ENCODE measurements around the gene DISC1. TPM values are rescaled to one million over a fixed set of nuclear protein-coding genes. Genes with fewer than 3 reads are reported as not detected.
"Not testable (repeated sequence)": the region's sequence is repeated elsewhere in the genome, so short reads cannot be mapped to it uniquely, and the experiment has no call there.

Gene DISC1
- total RNA-seq, 2 experiments from 2014 or later, result 4.8 to 5.0 TPM

GRCh38 chr1:231964961-231965360, 338.4 kb downstream of the DISC1 start:
- no peak for DNase-seq
- no peak overlapping the region for H3K27ac Mint-ChIP-seq
- intact Hi-C loops (cut with micrococcal nuclease), result no loop called here
- H3K27me3 Mint-ChIP-seq (ENCODE audit: low read depth), result no peaks in the 10 kb centered on the region
- CTCF ChIA-PET, result no interaction called here
- H3K36me3 Mint-ChIP-seq (ENCODE audit: low read depth), result peaks cover 22% of the 10 kb centered on the region
- peaks cover 3% of the 10 kb centered on the region for H3K9me3 Mint-ChIP-seq
- no peaks in the 10 kb centered on the region for H3K4me1 Mint-ChIP-seq (ENCODE audit: low read depth)
- H3K4me3 Mint-ChIP-seq, result no peak overlapping the region

DNA sequence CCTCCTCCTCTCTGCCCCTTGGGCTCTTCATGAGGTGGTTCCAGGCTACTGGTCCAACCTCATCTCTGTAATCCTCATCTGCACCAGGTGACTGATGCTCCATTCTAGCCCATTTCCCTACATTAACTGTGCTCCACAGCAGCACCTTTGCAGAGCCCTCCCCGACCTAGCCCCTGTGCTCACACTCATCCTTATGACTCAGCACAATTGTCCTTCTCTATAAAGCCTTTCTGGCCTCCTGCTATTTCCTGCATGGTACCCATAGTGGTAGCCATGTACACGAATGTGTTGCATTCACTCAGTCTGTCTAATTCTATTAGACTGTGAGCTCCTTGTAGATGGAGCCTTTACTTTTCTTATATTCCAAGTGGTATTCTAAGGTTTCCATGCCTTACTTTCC, 339.0 kb downstream of the DISC1 start:
- H3K4me3 Mint-ChIP-seq, result no peak overlapping the region
- H3K4me1 Mint-ChIP-seq (ENCODE audit: low read depth), result no peaks in the 10 kb centered on the region

GRCh38 chr1:231966983-231967382, 340.4 kb downstream of the DISC1 start:
- Mint-ChIP-seq H3K27me3 (ENCODE audit: low read depth) (no peaks in the 10 kb centered on the region), H3K4me3 (no peak overlapping the region), H3K27ac (no peak overlapping the region), H3K4me1 (ENCODE audit: low read depth) (no peaks in the 10 kb centered on the region), H3K9me3 (peaks cover 3% of the 10 kb centered on the region), H3K36me3 (ENCODE audit: low read depth) (peaks cover 22% of the 10 kb centered on the region)
- intact Hi-C loops (cut with micrococcal nuclease), result no loop called here
- CTCF ChIA-PET, result no interaction called here
- DNase-seq, result no peak

More for the DNA sequence above, 339.0 kb downstream of the DISC1 start:
- Mint-ChIP-seq H3K9me3 (peaks cover 3% of the 10 kb centered on the region), H3K27me3 (ENCODE audit: low read depth) (no peaks in the 10 kb centered on the region), H3K27ac (no peak overlapping the region), H3K36me3 (ENCODE audit: low read depth) (peaks cover 26% of the 10 kb centered on the region)
- CTCF ChIA-PET, result no interaction called here
- intact Hi-C loops (cut with micrococcal nuclease), result no loop called here
- no peak for DNase-seq

GRCh38 chr1:231969076-231969475, 342.5 kb downstream of the DISC1 start:
- no peak for DNase-seq
- H3K4me3 Mint-ChIP-seq, result no peak overlapping the region
- peaks cover 3% of the 10 kb centered on the region for H3K9me3 Mint-ChIP-seq
- CTCF ChIA-PET, result interaction anchor here (0.5 to 0.6 kb wide), 2 partner anchors 17 to 243 kb away, joined by 3 read pairs; no protein-coding TSS in a partner anchor
- peaks cover 2% of the 10 kb centered on the region for H3K4me1 Mint-ChIP-seq (ENCODE audit: low read depth)
- no peaks in the 10 kb centered on the region for H3K27me3 Mint-ChIP-seq (ENCODE audit: low read depth)
- intact Hi-C loops (cut with micrococcal nuclease), result no loop called here
- no peak overlapping the region for H3K27ac Mint-ChIP-seq
- H3K36me3 Mint-ChIP-seq (ENCODE audit: low read depth), result peaks cover 21% of the 10 kb centered on the region

DNA sequence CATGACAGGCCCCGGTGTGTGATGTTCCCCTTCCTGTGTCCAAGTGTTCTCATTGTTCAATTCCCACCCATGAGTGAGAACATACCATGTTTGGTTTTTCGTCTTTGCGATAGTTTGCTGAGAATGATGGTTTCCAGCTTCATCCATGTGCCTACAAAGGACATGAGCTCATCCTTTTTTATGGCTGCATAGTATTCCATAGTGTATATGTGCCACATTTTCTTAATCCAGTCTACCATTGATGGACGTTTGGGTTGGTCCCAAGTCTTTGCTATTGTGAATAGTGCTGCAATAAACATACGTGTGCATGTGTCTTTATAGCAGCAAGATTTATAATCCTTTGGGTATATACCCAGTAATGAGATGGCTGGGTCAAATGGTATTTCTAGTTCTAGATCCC, 343.2 kb downstream of the DISC1 start:
- H3K27ac Mint-ChIP-seq; H3K4me1 Mint-ChIP-seq (ENCODE audit: low read depth); H3K4me3 Mint-ChIP-seq; DNase-seq; CTCF ChIA-PET; H3K27me3 Mint-ChIP-seq (ENCODE audit: low read depth); H3K9me3 Mint-ChIP-seq: not testable (repeated sequence)
- intact Hi-C loops (cut with micrococcal nuclease), result loop anchor here (5.0 kb wide), 1 partner anchor 102 kb away; no protein-coding TSS in a partner anchor
- H3K36me3 Mint-ChIP-seq (ENCODE audit: low read depth), result peaks cover 20% of the 10 kb centered on the region

DNA sequence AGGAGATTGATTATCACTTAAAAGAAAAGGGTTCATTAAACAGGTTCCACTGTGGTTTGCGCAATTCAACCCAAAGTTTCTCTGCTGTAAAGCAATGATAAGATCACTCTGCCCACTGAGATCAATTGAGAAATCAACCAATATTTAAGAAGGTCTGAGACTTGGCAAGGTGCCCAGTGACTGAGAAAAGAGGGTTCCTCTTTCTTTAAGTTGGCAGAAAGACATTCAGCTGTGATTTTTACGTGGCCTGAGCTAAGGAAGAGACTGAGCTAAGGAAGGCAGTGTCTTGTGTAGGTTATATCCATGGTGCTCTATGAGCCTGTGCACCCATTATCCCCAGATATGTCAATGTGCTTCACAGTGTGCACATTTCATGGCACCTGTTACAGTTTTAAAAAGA, 344.1 kb downstream of the DISC1 start:
- intact Hi-C loops (cut with micrococcal nuclease), result loop anchor here (5.0 kb wide), 1 partner anchor 103 kb away; no protein-coding TSS in a partner anchor
- H3K4me3 Mint-ChIP-seq, result no peak overlapping the region
- no peak overlapping the region for H3K27ac Mint-ChIP-seq
- H3K9me3 Mint-ChIP-seq, result peaks cover 6% of the 10 kb centered on the region
- DNase-seq, result no peak
- peaks cover 2% of the 10 kb centered on the region for H3K4me1 Mint-ChIP-seq (ENCODE audit: low read depth)
- no peaks in the 10 kb centered on the region for H3K27me3 Mint-ChIP-seq (ENCODE audit: low read depth)
- CTCF ChIA-PET, result interaction anchor here (1.0 kb wide), 1 partner anchor 46 kb away, joined by 3 read pairs; no protein-coding TSS in a partner anchor
- peaks cover 22% of the 10 kb centered on the region for H3K36me3 Mint-ChIP-seq (ENCODE audit: low read depth)

- Mint-ChIP-seq H3K9me3 (peaks cover 10% of the 10 kb centered on the region), H3K36me3 (ENCODE audit: low read depth) (peaks cover 22% of the 10 kb centered on the region), H3K4me3 (no peak overlapping the region), H3K4me1 (ENCODE audit: low read depth) (peaks cover 2% of the 10 kb centered on the region), H3K27ac (no peak overlapping the region), H3K27me3 (ENCODE audit: low read depth) (no peaks in the 10 kb centered on the region)
- no peak for DNase-seq
- intact Hi-C loops (cut with micrococcal nuclease), result loop anchor here (5.0 kb wide), 1 partner anchor 104 kb away; no protein-coding TSS in a partner anchor
- CTCF ChIA-PET, result interaction anchor here (0.9 to 1.0 kb wide), 2 partner anchors 32 to 45 kb away, joined by 3 read pairs; no protein-coding TSS in a partner anchor
These were observed 345.0 kb downstream of the DISC1 start for GRCh38 chr1:231971397-231972110.

DNA sequence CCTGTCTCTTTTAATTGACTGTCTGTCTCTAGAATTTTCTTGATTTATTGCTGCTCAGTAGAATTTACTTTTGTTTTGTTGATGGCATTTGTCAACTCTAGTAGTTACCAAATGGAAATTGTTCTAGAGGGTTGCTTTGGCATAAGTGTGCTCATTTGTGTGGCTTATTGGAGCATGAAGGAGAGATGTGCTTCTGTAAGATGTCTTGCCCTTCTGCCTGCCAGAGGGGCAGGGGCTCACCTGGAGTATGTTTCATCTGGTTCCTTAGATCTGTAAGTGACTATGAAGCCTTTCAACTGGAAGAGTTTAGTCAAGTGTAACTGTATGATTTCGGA, 345.5 kb downstream of the DISC1 start:
- CTCF ChIA-PET, result interaction anchor here (0.9 kb wide), 1 partner anchor 33 kb away, joined by 3 read pairs; no protein-coding TSS in a partner anchor
- no peak overlapping the region for H3K27ac Mint-ChIP-seq
- H3K4me1 Mint-ChIP-seq (ENCODE audit: low read depth), result peaks cover 2% of the 10 kb centered on the region
- peaks cover 21% of the 10 kb centered on the region for H3K36me3 Mint-ChIP-seq (ENCODE audit: low read depth)
- no peaks in the 10 kb centered on the region for H3K27me3 Mint-ChIP-seq (ENCODE audit: low read depth)
- DNase-seq, result no peak
- intact Hi-C loops (cut with micrococcal nuclease), result loop anchor here (5.0 kb wide), 1 partner anchor 105 kb away; no protein-coding TSS in a partner anchor
- peaks cover 12% of the 10 kb centered on the region for H3K9me3 Mint-ChIP-seq
- no peak overlapping the region for H3K4me3 Mint-ChIP-seq

DNA sequence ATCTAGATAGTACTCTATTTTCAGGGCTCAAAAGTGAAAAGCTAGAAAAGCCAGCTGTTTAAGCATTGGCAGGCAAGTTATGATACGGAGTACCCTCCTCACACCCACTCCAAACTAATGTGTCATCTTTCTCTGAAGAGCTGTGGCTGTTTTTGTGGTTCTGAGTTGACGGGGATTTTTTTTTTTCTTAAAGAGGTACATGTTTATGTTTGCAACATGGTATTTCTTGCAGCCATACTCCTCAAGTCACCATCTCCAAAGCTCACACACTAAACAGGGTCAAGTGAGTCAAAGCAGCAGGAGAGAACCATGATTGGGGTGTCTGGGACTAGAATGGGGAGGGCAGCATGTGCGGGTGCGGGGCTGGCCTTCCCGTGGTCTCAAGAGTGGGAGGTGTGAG, 347.2 kb downstream of the DISC1 start:
- CTCF ChIA-PET, result no interaction called here
- DNase-seq, result no peak
- Mint-ChIP-seq H3K27ac (no peak overlapping the region), H3K4me1 (ENCODE audit: low read depth) (peaks cover 2% of the 10 kb centered on the region), H3K27me3 (ENCODE audit: low read depth) (no peaks in the 10 kb centered on the region), H3K9me3 (peaks cover 16% of the 10 kb centered on the region), H3K36me3 (ENCODE audit: low read depth) (peaks cover 15% of the 10 kb centered on the region), H3K4me3 (no peak overlapping the region)
- intact Hi-C loops (cut with micrococcal nuclease), result loop anchor here (5.0 kb wide), 1 partner anchor 107 kb away; no protein-coding TSS in a partner anchor

GRCh38 chr1:231976231-231976630, 349.6 kb downstream of the DISC1 start:
- Mint-ChIP-seq H3K27me3 (ENCODE audit: low read depth) (no peaks in the 10 kb centered on the region), H3K4me3 (no peak overlapping the region), H3K36me3 (ENCODE audit: low read depth) (peaks cover 8% of the 10 kb centered on the region), H3K4me1 (ENCODE audit: low read depth) (peaks cover 2% of the 10 kb centered on the region), H3K9me3 (peaks cover 13% of the 10 kb centered on the region), H3K27ac (no peak overlapping the region)
- intact Hi-C loops (cut with micrococcal nuclease), result no loop called here
- CTCF ChIA-PET, result no interaction called here
- no peak for DNase-seq

DNA sequence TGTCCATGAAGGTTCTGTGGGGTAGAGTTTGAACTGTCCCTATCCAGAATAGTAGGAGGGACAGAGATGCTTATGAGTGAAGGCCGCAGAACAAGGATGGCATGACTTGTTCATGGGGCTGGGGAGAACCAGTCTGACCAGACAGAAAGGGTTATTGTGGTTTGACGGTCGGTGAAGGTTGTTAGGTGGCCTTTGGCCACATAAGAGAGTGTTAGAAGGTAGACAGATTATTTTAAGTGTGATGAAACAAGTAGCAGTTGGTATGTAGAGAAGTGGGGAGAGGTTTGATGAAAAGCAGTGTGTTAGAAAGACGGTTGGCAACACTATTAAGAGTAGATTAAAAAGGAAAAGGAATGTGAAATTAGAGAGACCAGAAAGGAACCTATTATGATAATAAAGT, 355.1 kb downstream of the DISC1 start:
- peaks cover 3% of the 10 kb centered on the region for H3K36me3 Mint-ChIP-seq (ENCODE audit: low read depth)
- H3K4me1 Mint-ChIP-seq (ENCODE audit: low read depth), result peaks cover 2% of the 10 kb centered on the region
- intact Hi-C loops (cut with micrococcal nuclease), result no loop called here
- peaks cover 5% of the 10 kb centered on the region for H3K9me3 Mint-ChIP-seq
- DNase-seq, result no peak
- H3K27me3 Mint-ChIP-seq (ENCODE audit: low read depth), result no peaks in the 10 kb centered on the region
- H3K27ac Mint-ChIP-seq, result no peak overlapping the region
- H3K4me3 Mint-ChIP-seq, result no peak overlapping the region
- CTCF ChIA-PET, result interaction anchor here (0.8 kb wide), 1 partner anchor 114 kb away, joined by 3 read pairs; no protein-coding TSS in a partner anchor

- Mint-ChIP-seq H3K9me3 (no peaks in the 10 kb centered on the region), H3K4me1 (ENCODE audit: low read depth) (peaks cover 2% of the 10 kb centered on the region), H3K4me3 (no peak overlapping the region), H3K27me3 (ENCODE audit: low read depth) (no peaks in the 10 kb centered on the region), H3K36me3 (ENCODE audit: low read depth) (peaks cover 1% of the 10 kb centered on the region), H3K27ac (no peak overlapping the region)
- intact Hi-C loops (cut with micrococcal nuclease), result no loop called here
- no peak for DNase-seq
- CTCF ChIA-PET, result interaction anchor here (1.0 to 1.9 kb wide), 2 partner anchors 115 to 116 kb away, joined by 3 to 5 read pairs; no protein-coding TSS in a partner anchor
These were observed 356.4 kb downstream of the DISC1 start for GRCh38 chr1:231982871-231983587.
